Activated CD8-positive, alpha-beta T cell treated with anti-CD3 and anti-CD28 coated beads for 36 hours (primary cell): Measurements from ENCODE around the gene NCOA5. TPM values are rescaled to one million over a fixed set of nuclear protein-coding genes. Genes with fewer than 3 reads are reported as not detected.

Experiments
- ATAC-seq: fragments of 200-7000 bp; cut with Tn5 transposase; one replicate; pipeline ENCODE4 v1.10.0; 2021; ENCODE audit warnings: mild to moderate bottlenecking, moderate library complexity
- CTCF ChIA-PET: fragments of 350-600 bp; sonication (Branson Sonifier 250); formaldehyde crosslinking; loops from one replicate; lab custom pipeline; 2021; ENCODE audit warnings: antibody characterized with exemption; lab: Charles Lee
- POLR2A ChIA-PET: fragments of 350-600 bp; sonication (Branson Sonifier 250); formaldehyde crosslinking; loops from one replicate; lab custom pipeline; 2021; ENCODE audit warnings: antibody characterized with exemption; lab: Charles Lee
- DNase-seq: peaks from one replicate; pipeline ENCODE4 v3.0.0-alpha.2; 2020
- H3K27ac Mint-ChIP-seq: one replicate; pipeline ENCODE4 v1.8.0; 2021; ENCODE audit warnings: mild to moderate bottlenecking, mixed read lengths
- H3K27me3 Mint-ChIP-seq: one replicate; pipeline ENCODE4 v1.8.0; 2021; ENCODE audit warnings: mixed read lengths
- H3K36me3 Mint-ChIP-seq: one replicate; pipeline ENCODE4 v1.8.0; 2021; ENCODE audit warnings: low read depth, mixed read lengths
- H3K4me1 Mint-ChIP-seq: one replicate; pipeline ENCODE4 v1.8.0; 2021; ENCODE audit warnings: low read depth, mixed read lengths
- H3K4me3 Mint-ChIP-seq: one replicate; pipeline ENCODE4 v1.8.0; 2021; ENCODE audit warnings: mild to moderate bottlenecking, moderate library complexity, mixed read lengths
- H3K9me3 Mint-ChIP-seq: one replicate; pipeline ENCODE4 v1.8.0; 2021; ENCODE audit warnings: mixed read lengths
- CTCF ChIP-seq: fragments of 200-600 bp; IDR thresholded peaks from one replicate; pipeline ENCODE4 v1.8.0; 2022; ENCODE audit warnings: antibody characterized with exemption, mild to moderate bottlenecking
- intact Hi-C: fragments of 100-400 bp; cut with micrococcal nuclease; formaldehyde crosslinking; loops from one replicate; pipeline ENCODE4 v1.10.0; 2022
- total RNA-seq, 2 experiments: library from RNA; stranded (reverse); gene quantifications; one replicate each; pipeline ENCODE4 v1.2.3, GENCODE V29; 2021

The NCOA5 gene
- total RNA-seq, 2 experiments from 2014 or later = 13.1 to 16.8 TPM

- Mint-ChIP-seq H3K4me1 (peaks cover 44% of the 10 kb centered on the region), H3K27ac (no peak overlapping the region), H3K27me3 (peaks cover 34% of the 10 kb centered on the region), H3K9me3 (no peaks in the 10 kb centered on the region), H3K36me3 (peaks cover 24% of the 10 kb centered on the region), H3K4me3 (no peak overlapping the region)
- ATAC-seq (no peak), DNase-seq (peak; percentile 41)
- ChIA-PET CTCF (interaction anchor here (1.2 to 2.2 kb wide), 4 partner anchors 16 to 70 kb away, joined by 4 to 11 read pairs (median 10); no protein-coding TSS in a partner anchor), POLR2A (no interaction called here)
- no peak for TF ChIP-seq CTCF
- intact Hi-C loops = no loop called here
Observed at GRCh38 chr20:46056970-46057855, 32.5 kb downstream of the NCOA5 start.

- H3K9me3 Mint-ChIP-seq = no peaks in the 10 kb centered on the region
- peaks cover 34% of the 10 kb centered on the region for H3K4me1 Mint-ChIP-seq
- H3K27ac Mint-ChIP-seq = no peak overlapping the region
- intact Hi-C loops = no loop called here
- H3K4me3 Mint-ChIP-seq = no peak overlapping the region
- DNase-seq = no peak
- no peak for ATAC-seq
- ChIA-PET POLR2A (no interaction called here), CTCF (interaction anchor here (0.9 to 2.2 kb wide), 2 partner anchors 33 to 42 kb away, joined by 4 to 11 read pairs; no protein-coding TSS in a partner anchor)
- no peak for TF ChIP-seq CTCF
- peaks cover 34% of the 10 kb centered on the region for H3K27me3 Mint-ChIP-seq
- H3K36me3 Mint-ChIP-seq = peaks cover 14% of the 10 kb centered on the region
Observed at GRCh38 chr20:46056027-46056833, 33.5 kb downstream of the NCOA5 start.

GRCh38 chr20:46055269-46055668 lies 34.5 kb downstream of the NCOA5 start:
- ChIA-PET CTCF (interaction anchor here (2.2 kb wide), 1 partner anchor 42 kb away, joined by 11 read pairs; no protein-coding TSS in a partner anchor), POLR2A (no interaction called here)
- no peak overlapping the region for H3K4me3 Mint-ChIP-seq
- no peaks in the 10 kb centered on the region for H3K9me3 Mint-ChIP-seq
- intact Hi-C loops = no loop called here
- H3K27me3 Mint-ChIP-seq = peaks cover 34% of the 10 kb centered on the region
- DNase-seq (no peak), ATAC-seq (no peak)
- H3K36me3 Mint-ChIP-seq = peaks cover 7% of the 10 kb centered on the region
- H3K4me1 Mint-ChIP-seq = peaks cover 25% of the 10 kb centered on the region
- TF ChIP-seq CTCF = no peak
- H3K27ac Mint-ChIP-seq = no peak overlapping the region

GRCh38 chr20:46054606-46055005 lies 35.2 kb downstream of the NCOA5 start:
- Mint-ChIP-seq H3K36me3 (peaks cover 1% of the 10 kb centered on the region), H3K27ac (no peak overlapping the region), H3K9me3 (no peaks in the 10 kb centered on the region), H3K27me3 (peaks cover 34% of the 10 kb centered on the region), H3K4me1 (peaks cover 19% of the 10 kb centered on the region), H3K4me3 (no peak overlapping the region)
- DNase-seq (no peak), ATAC-seq (no peak)
- ChIA-PET POLR2A (no interaction called here), CTCF (no interaction called here)
- TF ChIP-seq CTCF = no peak
- intact Hi-C loops = no loop called here
